Epithelial cell of esophagus (primary cell): Measurements from ENCODE around the gene LRRTM2.
"Not testable (repeated sequence)": the region's sequence is repeated elsewhere in the genome, so short reads cannot be mapped to it uniquely, and the experiment has no call there.

ENCODE experiments used
- DNase-seq: peaks from one replicate; pipeline ENCODE4 v3.0.0; 2010; ENCODE audit warnings: low read depth
- H3K4me3 ChIP-seq: 2 replicates; pipeline ENCODE4 v1.5.1; 2011; ENCODE audit warnings: mild to moderate bottlenecking, low read length, control low read depth
- TF ChIP-seq, protein P1 (sequence below): IDR thresholded peaks from 2 replicates; pipeline ENCODE4 v1.5.1; 2011; ENCODE audit warnings: low read depth, mild to moderate bottlenecking, low read length, control low read depth, inconsistent platforms; ENCODE audit not compliant: insufficient read depth; ENCODE audit errors: missing control alignments

The LRRTM2 gene

DNA sequence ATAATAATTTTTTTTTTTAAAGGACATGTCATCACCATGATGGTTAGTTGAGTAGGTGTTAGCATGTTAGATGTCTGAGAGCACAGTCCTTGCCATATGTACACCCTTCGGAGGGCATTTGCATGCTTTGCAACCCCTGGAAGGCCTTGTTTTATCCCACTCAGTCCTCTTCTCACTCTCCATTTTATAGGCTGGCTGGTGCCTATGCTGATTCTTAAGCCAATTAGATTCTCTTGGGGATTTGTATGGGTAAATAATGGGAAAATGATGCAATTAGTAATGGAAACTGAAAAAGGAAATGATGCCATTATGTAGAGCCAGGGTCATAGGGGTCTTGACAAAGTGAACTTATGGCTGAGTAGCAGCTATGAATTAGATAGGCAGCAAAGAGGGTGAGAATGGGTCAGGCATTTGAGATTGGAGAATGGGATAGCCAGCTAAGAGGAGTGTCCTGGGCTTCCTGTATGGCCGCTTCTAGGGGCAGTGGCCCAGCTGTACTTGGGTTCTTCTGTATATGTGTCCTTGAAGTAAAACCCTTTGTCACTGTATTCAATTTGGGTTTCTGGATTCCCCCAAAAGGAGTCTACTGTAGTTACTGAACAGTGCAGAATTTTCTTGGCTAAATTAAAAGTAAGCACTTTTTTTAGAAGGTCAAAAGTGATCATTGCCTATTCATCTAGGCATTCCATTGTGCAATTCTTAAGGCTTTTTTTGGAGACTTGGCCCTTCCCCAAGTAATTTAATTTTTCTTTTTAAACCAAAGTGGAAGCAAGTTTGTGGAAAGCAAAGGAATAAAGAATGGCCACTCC lies 31.6 kb downstream of the LRRTM2 start:
- DNase-seq: no peak
- TF ChIP-seq, protein P1, sequence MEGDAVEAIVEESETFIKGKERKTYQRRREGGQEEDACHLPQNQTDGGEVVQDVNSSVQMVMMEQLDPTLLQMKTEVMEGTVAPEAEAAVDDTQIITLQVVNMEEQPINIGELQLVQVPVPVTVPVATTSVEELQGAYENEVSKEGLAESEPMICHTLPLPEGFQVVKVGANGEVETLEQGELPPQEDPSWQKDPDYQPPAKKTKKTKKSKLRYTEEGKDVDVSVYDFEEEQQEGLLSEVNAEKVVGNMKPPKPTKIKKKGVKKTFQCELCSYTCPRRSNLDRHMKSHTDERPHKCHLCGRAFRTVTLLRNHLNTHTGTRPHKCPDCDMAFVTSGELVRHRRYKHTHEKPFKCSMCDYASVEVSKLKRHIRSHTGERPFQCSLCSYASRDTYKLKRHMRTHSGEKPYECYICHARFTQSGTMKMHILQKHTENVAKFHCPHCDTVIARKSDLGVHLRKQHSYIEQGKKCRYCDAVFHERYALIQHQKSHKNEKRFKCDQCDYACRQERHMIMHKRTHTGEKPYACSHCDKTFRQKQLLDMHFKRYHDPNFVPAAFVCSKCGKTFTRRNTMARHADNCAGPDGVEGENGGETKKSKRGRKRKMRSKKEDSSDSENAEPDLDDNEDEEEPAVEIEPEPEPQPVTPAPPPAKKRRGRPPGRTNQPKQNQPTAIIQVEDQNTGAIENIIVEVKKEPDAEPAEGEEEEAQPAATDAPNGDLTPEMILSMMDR: no peak
- no peak overlapping the region for H3K4me3 ChIP-seq

DNA sequence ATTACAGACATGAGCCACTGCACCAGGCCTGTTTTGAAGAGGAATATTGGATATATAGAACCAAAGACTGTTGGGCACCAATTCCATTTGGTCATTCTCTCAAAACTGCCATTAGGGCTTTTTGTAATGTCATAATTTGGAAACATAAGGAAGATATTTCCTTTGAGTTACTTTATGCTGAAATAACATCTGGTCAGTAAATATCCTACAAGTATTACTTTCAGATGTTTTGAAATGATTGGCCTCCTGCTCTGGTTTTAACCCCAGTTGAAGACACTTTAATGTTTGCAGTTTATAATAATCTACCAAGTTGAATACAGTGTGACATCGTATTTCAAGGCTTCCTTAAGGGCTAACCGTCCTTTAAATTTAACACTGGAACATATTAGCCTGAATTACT lies 33.6 kb downstream of the LRRTM2 start:
- DNase-seq: no peak
- no peak overlapping the region for H3K4me3 ChIP-seq
- TF ChIP-seq, protein P1: no peak

DNA sequence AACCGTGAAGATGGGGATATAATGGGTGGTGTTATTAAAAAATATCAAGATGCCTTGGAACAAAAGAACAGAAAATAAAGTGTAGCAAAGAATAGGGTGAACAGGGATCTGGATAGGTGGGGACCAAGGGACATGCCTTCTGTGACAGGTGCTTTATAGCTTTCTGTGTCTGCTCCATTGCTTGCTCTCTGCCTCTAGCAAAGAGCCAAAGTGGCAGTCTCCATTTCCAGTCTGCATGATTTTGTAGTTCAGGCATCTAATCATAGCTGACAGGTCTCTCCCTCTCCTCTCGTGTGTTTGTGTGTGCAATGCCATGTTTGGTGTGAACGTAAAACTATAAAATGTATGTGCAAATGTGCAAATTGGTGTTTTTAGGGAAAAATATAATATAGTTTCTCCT lies 35.0 kb downstream of the LRRTM2 start:
- no peak overlapping the region for H3K4me3 ChIP-seq
- TF ChIP-seq, protein P1: no peak
- DNase-seq: no peak

DNA sequence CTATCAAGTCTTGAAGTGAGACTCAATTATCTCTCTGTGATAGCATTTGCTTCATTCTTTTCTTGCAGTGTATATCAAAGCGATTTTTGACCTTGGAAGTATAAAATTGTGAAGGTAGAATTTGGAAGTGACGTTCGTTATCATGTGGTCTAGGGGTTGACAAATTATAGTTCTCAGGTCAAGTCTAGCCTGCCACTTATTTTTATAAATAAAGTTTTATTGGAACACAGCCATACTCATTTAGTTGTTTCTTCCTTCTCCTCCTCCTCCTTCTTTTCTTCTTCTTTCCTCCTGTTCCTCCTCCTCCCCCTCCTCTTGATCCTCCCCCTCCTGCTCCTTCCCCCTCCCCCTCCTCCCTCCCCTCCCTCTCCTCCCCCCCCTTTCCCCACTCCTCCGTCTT lies 38.0 kb downstream of the LRRTM2 start:
- no peak overlapping the region for H3K4me3 ChIP-seq
- TF ChIP-seq, protein P1: no peak
- DNase-seq: no peak

DNA sequence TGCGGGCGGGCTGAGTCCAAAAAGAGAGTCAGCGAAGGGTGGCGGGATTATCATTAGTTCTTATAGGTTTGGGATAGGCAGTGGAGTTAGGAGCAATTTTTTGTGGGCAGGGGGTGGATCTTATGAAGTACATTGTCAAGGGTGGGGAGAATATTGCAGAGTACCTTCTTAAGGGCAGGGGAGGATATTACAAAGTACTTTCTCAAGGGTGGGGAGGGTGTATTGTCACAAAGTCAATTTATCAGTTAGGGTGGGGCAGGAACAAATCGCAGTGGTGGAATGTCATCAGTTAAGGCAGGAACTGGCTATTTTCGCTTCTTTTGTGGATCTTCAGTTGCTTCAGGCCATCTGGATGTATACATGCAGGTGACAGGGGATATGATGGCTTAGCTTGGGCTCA lies 40.3 kb downstream of the LRRTM2 start:
- DNase-seq, H3K4me3 ChIP-seq: not testable (repeated sequence)

DNA sequence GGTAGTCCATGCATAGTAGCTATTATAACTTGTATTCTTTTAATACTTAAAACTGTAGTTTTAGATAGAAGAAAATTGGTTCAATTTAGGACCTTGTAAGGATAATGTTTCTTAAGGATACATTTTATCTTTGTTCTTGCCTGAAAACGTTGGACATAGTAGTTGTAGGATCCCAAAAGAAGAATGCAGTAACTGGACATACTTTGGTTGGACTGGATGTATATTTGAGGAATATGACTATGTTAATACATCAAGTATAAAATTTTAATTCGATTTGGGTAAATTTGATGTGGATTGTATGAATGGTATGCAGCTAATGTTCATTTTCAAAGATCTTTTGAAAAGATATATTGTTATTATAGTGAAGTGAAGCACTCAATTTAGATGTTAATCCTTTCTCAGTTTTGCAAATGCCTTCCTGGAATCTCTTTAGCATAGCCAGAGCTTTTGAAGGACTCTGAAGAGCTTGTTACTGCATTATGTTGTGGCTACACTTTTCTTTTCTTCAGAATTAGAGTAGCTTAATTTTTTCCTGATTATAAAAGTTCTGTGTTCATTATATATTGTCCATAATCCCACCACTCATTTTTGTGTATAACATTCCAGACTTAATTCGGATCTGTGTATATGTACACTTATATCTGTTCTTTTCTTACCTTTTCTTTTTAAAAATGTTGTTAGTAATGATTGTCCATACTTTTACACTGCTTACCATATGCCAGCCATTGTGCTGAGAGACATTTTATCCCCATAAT lies 41.2 kb downstream of the LRRTM2 start:
- TF ChIP-seq, protein P1: no peak
- DNase-seq: no peak
- H3K4me3 ChIP-seq: no peak overlapping the region

DNA sequence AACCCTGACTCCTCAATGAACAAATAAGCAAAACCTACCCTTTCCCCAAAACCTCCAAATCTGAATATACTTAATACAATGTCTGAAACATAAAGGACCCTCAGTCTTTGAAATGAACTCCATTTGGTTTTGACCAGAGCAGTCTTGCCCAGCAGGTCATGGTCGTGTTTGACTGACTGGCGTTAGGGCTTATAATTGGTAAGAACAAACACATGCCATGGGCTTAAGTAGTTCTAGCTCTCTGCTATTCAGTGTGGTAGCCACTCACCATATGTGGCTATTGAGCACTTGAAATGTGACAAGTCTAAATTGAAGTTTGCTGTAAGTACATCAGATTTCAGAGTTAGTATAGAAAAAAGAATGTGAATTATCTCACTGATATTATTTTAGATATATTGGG lies 42.1 kb downstream of the LRRTM2 start:
- TF ChIP-seq, protein P1: no peak
- DNase-seq: no peak
- H3K4me3 ChIP-seq: no peak overlapping the region
